CD14-positive monocyte (primary cell): ENCODE measurements around the gene VAV2. TPM values are rescaled to one million over a fixed set of nuclear protein-coding genes. Genes with fewer than 3 reads are reported as not detected.
A peak's percentile ranks its signal among the peaks of the same experiment; 100 is the strongest.

Experiments
- DNase-seq, 3 donors: peaks; one replicate each; pipeline ENCODE4 v3.0.0-alpha.2; 2011 to 2022
- H2AFZ ChIP-seq: 2 replicates; pipeline ENCODE4 v1.6.0; 2012; ENCODE audit warnings: mild to moderate bottlenecking, low read depth, low read length, inconsistent platforms; ENCODE audit not compliant: insufficient read depth, poor library complexity, severe bottlenecking
- H3K27ac ChIP-seq, 2 donors: 1 replicate in 1 of 2; 2 replicates in 1 of 2; pipeline ENCODE4 v1.5.1; 2012 to 2013; ENCODE audit warnings: low read length in 2 of 2, control low read depth in 1 of 2, inconsistent platforms in 1 of 2, low read depth in 1 of 2, mild to moderate bottlenecking in 1 of 2
- H3K27me3 ChIP-seq, 2 donors: one replicate each; pipeline versions ENCODE4 v1.6.0 to v1.6.1; 2011 to 2013; ENCODE audit warnings: low read length in 2 of 2; ENCODE audit not compliant: control insufficient read depth in 2 of 2, insufficient read depth in 2 of 2
- H3K36me3 ChIP-seq, 2 donors: replicated peaks in 1 of 2; 1 replicate in 1 of 2; 2 replicates in 1 of 2; pipeline versions ENCODE4 v1.5.1 to v1.6.1; 2012 to 2013; ENCODE audit warnings: low read length in 2 of 2, control low read depth in 1 of 2, inconsistent platforms in 1 of 2, mild to moderate bottlenecking in 1 of 2; ENCODE audit not compliant: insufficient read depth in 2 of 2, control insufficient read depth in 1 of 2
- H3K4me1 ChIP-seq, 2 donors: 1 replicate in 1 of 2; 2 replicates in 1 of 2; pipeline versions ENCODE4 v1.5.1 to v1.6.1; 2012 to 2013; ENCODE audit warnings: low read length in 2 of 2, control low read depth in 1 of 2, inconsistent platforms in 1 of 2, mild to moderate bottlenecking in 1 of 2, moderate library complexity in 1 of 2; ENCODE audit not compliant: insufficient read depth in 2 of 2, control insufficient read depth in 1 of 2
- H3K4me2 ChIP-seq: replicated peaks from 2 replicates; pipeline ENCODE3; 2012; ENCODE audit warnings: low read length, moderate library complexity, mild to moderate bottlenecking; ENCODE audit not compliant: poor library complexity, severe bottlenecking; ENCODE audit errors: extremely low read depth
- H3K4me3 ChIP-seq, 3 experiments: fragments of 200-600 bp in 1 of 3; sonication (generic) in 1 of 3; replicated peaks in 1 of 3; 1 replicate in 2 of 3; 2 replicates in 1 of 3; pipeline ENCODE4 v1.5.1; 2011 to 2013; ENCODE audit warnings: low read length in 3 of 3, mild to moderate bottlenecking in 3 of 3, control low read depth in 2 of 3, low read depth in 2 of 3, inconsistent platforms in 1 of 3, moderate library complexity in 1 of 3
- H3K79me2 ChIP-seq: 2 replicates; pipeline ENCODE4 v1.6.0; 2012; ENCODE audit warnings: mild to moderate bottlenecking, control low read depth, inconsistent platforms, low read length, moderate library complexity; ENCODE audit not compliant: insufficient read depth
- H3K9ac ChIP-seq: 2 replicates; pipeline ENCODE4 v1.6.0; 2017; ENCODE audit warnings: low read length, mild to moderate bottlenecking; ENCODE audit not compliant: insufficient read depth, poor library complexity, severe bottlenecking
- H3K9me3 ChIP-seq, 2 donors: replicated peaks in 1 of 2; 1 replicate in 1 of 2; 2 replicates in 1 of 2; pipeline versions ENCODE4 v1.5.1 to v1.6.1; 2012 to 2013; ENCODE audit warnings: low read length in 2 of 2, control low read depth in 1 of 2; ENCODE audit not compliant: control insufficient read depth in 1 of 2, insufficient read depth in 1 of 2
- H4K20me1 ChIP-seq: 2 replicates; pipeline ENCODE4 v1.6.0; 2012; ENCODE audit warnings: mild to moderate bottlenecking, low read length, control low read depth, moderate library complexity; ENCODE audit not compliant: insufficient read depth
- H3K27ac Mint-ChIP-seq, 7 donors: one replicate each; pipeline ENCODE4 v1.8.0; 2020; ENCODE audit warnings: mild to moderate bottlenecking in 7 of 7, mixed read lengths in 7 of 7, moderate library complexity in 6 of 7, inconsistent platforms in 2 of 7
- H3K27me3 Mint-ChIP-seq, 3 donors: one replicate each; pipeline ENCODE4 v1.8.0; 2021 to 2022; ENCODE audit warnings: low read depth in 3 of 3, mild to moderate bottlenecking in 3 of 3, mixed read lengths in 3 of 3, moderate library complexity in 3 of 3, inconsistent platforms in 1 of 3
- H3K36me3 Mint-ChIP-seq, 2 donors: one replicate each; pipeline ENCODE4 v1.8.0; 2020; ENCODE audit warnings: mixed read lengths in 2 of 2, inconsistent platforms in 1 of 2, mild to moderate bottlenecking in 1 of 2
- H3K4me1 Mint-ChIP-seq: one replicate; pipeline ENCODE4 v1.8.0; 2020; ENCODE audit warnings: mild to moderate bottlenecking, mixed read lengths
- H3K4me3 Mint-ChIP-seq, 2 donors: one replicate each; pipeline ENCODE4 v1.8.0; 2020; ENCODE audit warnings: mild to moderate bottlenecking in 2 of 2, mixed read lengths in 2 of 2, moderate library complexity in 1 of 2
- H3K9me3 Mint-ChIP-seq, 7 donors: one replicate each; pipeline ENCODE4 v1.8.0; 2020 to 2022; ENCODE audit warnings: mixed read lengths in 7 of 7, mild to moderate bottlenecking in 6 of 7, moderate library complexity in 6 of 7, inconsistent platforms in 2 of 7
- CTCF ChIP-seq: fragments of 200-600 bp; IDR thresholded peaks from one replicate; pipeline ENCODE4 v1.8.0; 2022; ENCODE audit warnings: antibody characterized with exemption, mild to moderate bottlenecking
- WGBS: methylation state at CpG from one replicate; pipeline ENCODE4 v1.1.5; 2013; ENCODE audit warnings: missing lambda C conversion rate; ENCODE audit not compliant: insufficient coverage; 5-methylcytosine and 5-hydroxymethylcytosine counted together
- intact Hi-C, 2 donors: fragments of 100-400 bp; cut with micrococcal nuclease; formaldehyde crosslinking; loops; one replicate each; pipeline versions ENCODE4 v1.15.0 to v1.15.1; 2023
- polyA plus RNA-seq, 3 donors: library from polyadenylated mRNA; depleted of rRNA in 1 of 3; unstranded in 2 of 3; stranded (reverse) in 1 of 3; fragments of 300-500 nt in 2 of 3; fragments of >200 nt in 1 of 3; fragmentation: Illumina TruSeq in 2 of 3; gene quantifications; 1 replicate in 2 of 3; 2 replicates in 1 of 3; pipeline ENCODE4 v1.2.3, GENCODE V29; 2012 to 2021

VAV2 gene
- polyA plus RNA-seq, 3 donors, result 2.3 to 13.6 (median 2.3) TPM

DNA sequence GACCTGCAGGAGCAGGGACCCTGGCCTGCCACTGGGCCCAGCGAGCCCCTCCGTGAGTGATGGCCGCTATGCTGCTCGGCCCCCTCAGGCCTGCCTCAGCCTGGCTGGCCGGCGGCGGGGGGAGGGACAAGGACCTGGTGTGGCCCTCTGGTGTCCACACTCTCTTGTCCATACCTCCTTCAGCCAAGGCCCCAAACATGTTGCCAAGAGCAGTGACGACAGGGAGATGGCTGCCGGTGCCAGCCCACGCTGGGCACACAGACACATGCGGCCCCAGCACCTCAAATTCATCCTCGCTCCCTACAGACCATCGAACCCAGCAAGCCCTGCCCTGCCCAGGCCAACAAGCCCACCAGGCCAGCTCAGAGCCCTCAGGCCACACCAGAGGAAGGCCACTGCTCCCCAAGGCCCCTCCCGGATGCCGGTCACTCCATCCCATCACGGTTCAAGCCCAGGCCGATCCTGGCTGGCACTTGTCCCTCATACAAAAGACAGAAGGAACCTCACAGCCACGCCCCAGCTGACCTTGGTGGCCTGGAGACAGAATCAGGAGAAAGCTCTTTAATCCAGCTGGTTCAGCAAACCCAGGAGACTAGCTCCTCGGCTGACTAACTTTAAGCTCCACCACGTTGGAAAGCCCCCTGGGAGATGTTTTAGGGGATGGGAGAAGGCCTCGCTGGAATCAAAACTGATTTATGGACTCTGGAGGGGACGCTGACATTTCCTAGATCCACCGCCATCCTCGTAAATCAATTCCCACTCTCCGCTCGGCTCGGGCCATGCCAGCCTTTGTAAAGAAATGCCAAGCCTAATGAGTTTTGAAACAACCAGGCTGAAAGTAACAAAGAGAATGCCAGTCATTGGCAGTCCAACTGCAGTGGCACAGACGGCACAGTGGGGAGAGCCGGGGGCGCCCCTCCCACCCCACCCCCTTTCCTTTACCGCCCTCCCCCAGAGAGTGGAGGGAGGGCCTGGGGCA is 84.9 kb downstream of the VAV2 start:
- DNase-seq, result no peak
- intact Hi-C loops, result no loop called here
- no peak overlapping the region for H3K9ac ChIP-seq
- no peak overlapping the region for H3K4me2 ChIP-seq
- H3K4me3 Mint-ChIP-seq, result no peak overlapping the region
- peaks cover 11% of the 10 kb centered on the region for H3K4me1 Mint-ChIP-seq
- H2AFZ ChIP-seq, result no peak overlapping the region
- H3K36me3 Mint-ChIP-seq, result peaks cover 0 to 2% of the 10 kb centered on the region in 2 donors
- H3K27ac Mint-ChIP-seq, result peak overlapping the region in 1 of 7 donors; percentile 78
- peaks cover 13% of the 10 kb centered on the region for H3K79me2 ChIP-seq
- no peak for TF ChIP-seq CTCF
- H3K9me3 Mint-ChIP-seq, result peaks cover 0 to 6% (median 0%) of the 10 kb centered on the region in 7 donors
- peaks cover 4 to 5% of the 10 kb centered on the region in 2 donors for H3K4me1 ChIP-seq
- peaks cover 0 to 3% of the 10 kb centered on the region in 2 donors for H3K9me3 ChIP-seq
- H3K27ac ChIP-seq, result no peak overlapping the region
- no peak overlapping the region for H3K4me3 ChIP-seq
- 95% methylated on average over 22 of the region's 31 CpGs for WGBS
- peaks cover 0 to 3% (median 1%) of the 10 kb centered on the region in 3 donors for H3K27me3 Mint-ChIP-seq
- no peaks in the 10 kb centered on the region for H3K27me3 ChIP-seq
- peaks cover 80% of the 10 kb centered on the region for H4K20me1 ChIP-seq
- no peaks in the 10 kb centered on the region for H3K36me3 ChIP-seq

DNA sequence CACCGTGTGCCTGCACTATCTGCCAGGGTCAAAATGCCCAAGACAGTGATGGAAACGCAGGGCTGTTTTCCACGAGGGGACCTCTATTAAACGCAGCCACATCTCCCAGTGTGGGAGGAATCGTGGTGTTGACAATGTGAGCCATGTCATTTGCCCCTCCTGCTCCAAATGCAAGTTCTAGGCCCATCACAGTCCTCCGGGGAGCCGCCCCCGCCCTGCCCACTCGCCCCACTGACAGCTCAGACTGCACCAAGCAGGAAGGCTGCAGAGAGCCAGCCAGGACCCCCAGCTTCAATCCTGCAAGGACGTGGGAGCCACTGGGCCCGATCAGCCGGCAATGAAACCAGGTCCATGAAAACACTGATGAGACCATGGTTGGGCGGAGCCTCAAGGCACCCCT is 85.9 kb downstream of the VAV2 start:
- no peak overlapping the region for H2AFZ ChIP-seq
- H3K79me2 ChIP-seq, result peaks cover 17% of the 10 kb centered on the region
- Mint-ChIP-seq H3K4me1 (peaks cover 11% of the 10 kb centered on the region), H3K27ac (peak overlapping the region in 1 of 7 donors; percentile 38), H3K27me3 (peaks cover 0 to 3% (median 0%) of the 10 kb centered on the region in 3 donors), H3K4me3 (no peak overlapping the region), H3K36me3 (no peaks in the 10 kb centered on the region), H3K9me3 (peaks cover 0 to 6% (median 0%) of the 10 kb centered on the region in 7 donors)
- no peaks in the 10 kb centered on the region for H3K36me3 ChIP-seq
- 85% methylated on average over 9 of the region's 13 CpGs for whole genome bisulfite sequencing
- no peaks in the 10 kb centered on the region for H3K27me3 ChIP-seq
- no peak overlapping the region for H3K4me3 ChIP-seq
- no peak for DNase-seq
- peaks cover 0 to 3% of the 10 kb centered on the region in 2 donors for H3K9me3 ChIP-seq
- peaks cover 77% of the 10 kb centered on the region for H4K20me1 ChIP-seq
- no peak overlapping the region for H3K9ac ChIP-seq
- TF ChIP-seq CTCF, result no peak
- peaks cover 4 to 5% of the 10 kb centered on the region in 2 donors for H3K4me1 ChIP-seq
- H3K4me2 ChIP-seq, result no peak overlapping the region
- intact Hi-C loops, result no loop called here
- no peak overlapping the region for H3K27ac ChIP-seq
